Activated CD8-positive, alpha-beta memory T cell treated with anti-CD3 and anti-CD28 coated beads, Interleukin-2, amount 10 ng/mL, durations not matched to agents 7 days and 5 days (primary cell): ENCODE measurements around the gene SLC9B2. TPM values are rescaled to one million over a fixed set of nuclear protein-coding genes. Genes with fewer than 3 reads are reported as not detected.

Experiments
- ATAC-seq: fragments of 150-1000 bp; cut with Tn5 transposase; one replicate; pipeline ENCODE4 v1.10.0; 2021; ENCODE audit warnings: moderate library complexity
- CTCF ChIA-PET: fragments of 350-600 bp; sonication (Branson Sonifier 250); formaldehyde crosslinking; loops from one replicate; lab custom pipeline; 2021; ENCODE audit warnings: antibody characterized with exemption; lab: Charles Lee
- DNase-seq: peaks from one replicate; pipeline ENCODE4 v3.0.0-alpha.2; 2020
- H3K27ac Mint-ChIP-seq: one replicate; pipeline ENCODE4 v1.8.0; 2021; ENCODE audit warnings: mild to moderate bottlenecking, mixed read lengths
- H3K27me3 Mint-ChIP-seq: one replicate; pipeline ENCODE4 v1.8.0; 2021; ENCODE audit warnings: mixed read lengths
- H3K36me3 Mint-ChIP-seq: one replicate; pipeline ENCODE4 v1.8.0; 2021; ENCODE audit warnings: mild to moderate bottlenecking, mixed read lengths
- H3K4me1 Mint-ChIP-seq: one replicate; pipeline ENCODE4 v1.8.0; 2021; ENCODE audit warnings: mixed read lengths
- H3K4me3 Mint-ChIP-seq: one replicate; pipeline ENCODE4 v1.8.0; 2021; ENCODE audit warnings: mild to moderate bottlenecking, moderate library complexity, mixed read lengths
- H3K9me3 Mint-ChIP-seq: one replicate; pipeline ENCODE4 v1.8.0; 2022; ENCODE audit warnings: low read depth, mixed read lengths
- total RNA-seq, 2 experiments: library from RNA; stranded (reverse); gene quantifications; one replicate each; pipeline ENCODE4 v1.2.3, GENCODE V29; 2021

The SLC9B2 gene
- total RNA-seq, 2 experiments from 2014 or later = 24.2 to 27.4 TPM

GRCh38 chr4:103097112-103097511, 20.6 kb upstream of the SLC9B2 start:
- Mint-ChIP-seq H3K36me3 (peaks cover 2% of the 10 kb centered on the region), H3K27ac (no peak overlapping the region), H3K4me3 (no peak overlapping the region), H3K4me1 (peaks cover 35% of the 10 kb centered on the region), H3K27me3 (no peaks in the 10 kb centered on the region), H3K9me3 (no peaks in the 10 kb centered on the region)
- no peak for DNase-seq
- ATAC-seq = no peak
- CTCF ChIA-PET = no interaction called here

- no peak overlapping the region for H3K4me3 Mint-ChIP-seq
- H3K36me3 Mint-ChIP-seq = peaks cover 5% of the 10 kb centered on the region
- H3K27me3 Mint-ChIP-seq = no peaks in the 10 kb centered on the region
- no peak overlapping the region for H3K27ac Mint-ChIP-seq
- no peaks in the 10 kb centered on the region for H3K9me3 Mint-ChIP-seq
- peaks cover 44% of the 10 kb centered on the region for H3K4me1 Mint-ChIP-seq
- CTCF ChIA-PET = interaction anchor here (0.8 to 1.2 kb wide), 4 partner anchors 14 to 647 kb away, joined by 3 to 4 read pairs (median 4); no protein-coding TSS in a partner anchor
- no peak for ATAC-seq
- DNase-seq = no peak
Measured at GRCh38 chr4:103095080-103095479, 18.5 kb upstream of the SLC9B2 start.

GRCh38 chr4:103092245-103092644, 15.7 kb upstream of the SLC9B2 start:
- DNase-seq = no peak
- no peaks in the 10 kb centered on the region for H3K27me3 Mint-ChIP-seq
- ATAC-seq = peak; percentile 11
- H3K27ac Mint-ChIP-seq = peak overlapping the region; percentile 85
- peaks cover 33% of the 10 kb centered on the region for H3K4me1 Mint-ChIP-seq
- H3K9me3 Mint-ChIP-seq = no peaks in the 10 kb centered on the region
- H3K4me3 Mint-ChIP-seq = peak overlapping the region; percentile 74
- peaks cover 14% of the 10 kb centered on the region for H3K36me3 Mint-ChIP-seq
- CTCF ChIA-PET = interaction anchor here (0.7 to 6.0 kb wide), 23 partner anchors 8 to 661 kb away, joined by 3 to 76 read pairs (median 5); partner anchors contain the start of genes BDH2, SLC9B1, SLC9B2 and UBE2D3

DNA sequence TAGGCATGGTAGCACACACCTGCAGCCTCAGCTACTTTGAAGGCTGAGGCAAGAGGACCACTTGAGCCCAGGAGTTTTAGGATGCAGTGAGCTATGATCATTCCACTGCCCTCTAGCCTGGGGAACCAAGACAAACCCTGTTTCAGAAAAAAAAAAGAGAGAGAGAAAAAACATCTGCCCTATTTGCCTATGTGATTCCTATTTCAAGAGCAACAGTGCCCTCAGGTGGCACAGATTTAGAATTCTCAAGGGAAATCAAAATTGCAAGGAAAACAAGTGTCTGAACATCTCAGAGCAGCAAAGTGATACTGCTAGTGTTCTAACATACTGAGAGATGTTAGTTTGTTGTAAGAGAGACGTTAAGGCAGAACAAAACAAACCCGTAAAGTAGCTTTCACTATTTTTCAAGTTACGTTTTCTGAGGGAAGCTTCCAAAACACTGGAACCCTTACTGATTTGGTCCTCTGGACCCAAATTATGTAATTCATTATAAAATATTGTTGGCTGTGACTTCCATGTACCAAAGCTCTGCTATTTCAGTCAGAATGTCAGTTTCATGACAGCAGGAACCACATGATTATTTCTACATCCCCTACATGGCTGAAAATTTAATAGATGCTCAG, 15.2 kb upstream of the SLC9B2 start:
- peaks cover 33% of the 10 kb centered on the region for H3K4me1 Mint-ChIP-seq
- peaks cover 19% of the 10 kb centered on the region for H3K36me3 Mint-ChIP-seq
- H3K4me3 Mint-ChIP-seq = peak overlapping the region; percentile 74
- CTCF ChIA-PET = interaction anchor here (0.7 to 6.0 kb wide), 29 partner anchors 8 to 747 kb away, joined by 3 to 76 read pairs (median 4); partner anchors contain the start of genes BDH2, MANBA, SLC9B1 and SLC9B2
- no peaks in the 10 kb centered on the region for H3K9me3 Mint-ChIP-seq
- peak overlapping the region; percentile 85 for H3K27ac Mint-ChIP-seq
- ATAC-seq (peak; percentile 79), DNase-seq (peak; percentile 68)
- H3K27me3 Mint-ChIP-seq = no peaks in the 10 kb centered on the region

GRCh38 chr4:103089481-103089880, 12.9 kb upstream of the SLC9B2 start:
- DNase-seq (no peak), ATAC-seq (peak; percentile 27)
- no peaks in the 10 kb centered on the region for H3K27me3 Mint-ChIP-seq
- no peak overlapping the region for H3K27ac Mint-ChIP-seq
- CTCF ChIA-PET = interaction anchor here (1.1 to 6.0 kb wide), 7 partner anchors 11 to 477 kb away, joined by 3 to 76 read pairs (median 7); partner anchors contain the start of genes BDH2 and SLC9B2
- H3K4me1 Mint-ChIP-seq = peaks cover 33% of the 10 kb centered on the region
- H3K9me3 Mint-ChIP-seq = no peaks in the 10 kb centered on the region
- H3K4me3 Mint-ChIP-seq = no peak overlapping the region
- H3K36me3 Mint-ChIP-seq = peaks cover 26% of the 10 kb centered on the region

GRCh38 chr4:103086551-103086950, 10.0 kb upstream of the SLC9B2 start:
- Mint-ChIP-seq H3K36me3 (peaks cover 24% of the 10 kb centered on the region), H3K4me3 (no peak overlapping the region), H3K4me1 (peaks cover 15% of the 10 kb centered on the region), H3K9me3 (no peaks in the 10 kb centered on the region), H3K27me3 (no peaks in the 10 kb centered on the region), H3K27ac (no peak overlapping the region)
- DNase-seq (no peak), ATAC-seq (no peak)
- CTCF ChIA-PET = no interaction called here

- no peak for ATAC-seq
- CTCF ChIA-PET = no interaction called here
Measured at GRCh38 chr4:103085555-103086196, 9.1 kb upstream of the SLC9B2 start.

DNA sequence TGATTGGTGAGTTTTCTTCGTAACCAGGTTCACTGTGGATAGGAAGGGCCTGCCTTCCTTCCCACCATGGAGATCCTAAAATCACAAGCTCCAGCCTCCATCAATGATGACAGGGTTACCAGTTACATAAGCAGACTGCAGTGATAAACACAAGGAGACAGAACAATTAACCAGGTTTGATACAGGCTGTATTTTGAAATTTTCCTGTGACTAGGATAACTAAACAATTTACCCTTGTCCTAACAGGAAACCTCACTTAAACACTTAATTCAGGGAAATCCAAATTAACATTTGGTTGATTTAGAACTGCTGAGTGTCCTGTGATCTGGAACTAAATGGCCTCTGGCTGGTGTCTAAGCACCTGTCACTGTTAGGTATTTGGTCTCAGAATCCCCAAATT, 3.1 kb upstream of the SLC9B2 start:
- Mint-ChIP-seq H3K4me3 (no peak overlapping the region), H3K27ac (no peak overlapping the region), H3K4me1 (peaks cover 33% of the 10 kb centered on the region), H3K36me3 (peaks cover 7% of the 10 kb centered on the region), H3K9me3 (no peaks in the 10 kb centered on the region), H3K27me3 (no peaks in the 10 kb centered on the region)
- ATAC-seq (no peak), DNase-seq (no peak)
- CTCF ChIA-PET = interaction anchor here (0.8 to 10.0 kb wide), 5 partner anchors 11 to 649 kb away, joined by 3 to 76 read pairs (median 3); partner anchors contain the start of gene BDH2

More at GRCh38 chr4:103085555-103086196, 9.1 kb upstream of the SLC9B2 start:
- no peak for DNase-seq
- no peak overlapping the region for H3K4me3 Mint-ChIP-seq
- peaks cover 13% of the 10 kb centered on the region for H3K4me1 Mint-ChIP-seq
- no peaks in the 10 kb centered on the region for H3K9me3 Mint-ChIP-seq
- no peak overlapping the region for H3K27ac Mint-ChIP-seq
- H3K36me3 Mint-ChIP-seq = peaks cover 26% of the 10 kb centered on the region
- no peaks in the 10 kb centered on the region for H3K27me3 Mint-ChIP-seq

GRCh38 chr4:103075894-103076746, 441 bp downstream of the SLC9B2 start:
- H3K4me3 Mint-ChIP-seq = peak overlapping the region; percentile 95
- H3K27ac Mint-ChIP-seq = peak overlapping the region; percentile 99
- H3K4me1 Mint-ChIP-seq = peaks cover 48% of the 10 kb centered on the region
- H3K36me3 Mint-ChIP-seq = peaks cover 22% of the 10 kb centered on the region
- no peaks in the 10 kb centered on the region for H3K9me3 Mint-ChIP-seq
- peak; percentile 76 for DNase-seq
- ATAC-seq = peak; percentile 79
- CTCF ChIA-PET = interaction anchor here (1.0 to 10.0 kb wide), 4 partner anchors 14 to 645 kb away, joined by 3 to 76 read pairs (median 3); partner anchors contain the start of gene BDH2
- H3K27me3 Mint-ChIP-seq = no peaks in the 10 kb centered on the region

DNA sequence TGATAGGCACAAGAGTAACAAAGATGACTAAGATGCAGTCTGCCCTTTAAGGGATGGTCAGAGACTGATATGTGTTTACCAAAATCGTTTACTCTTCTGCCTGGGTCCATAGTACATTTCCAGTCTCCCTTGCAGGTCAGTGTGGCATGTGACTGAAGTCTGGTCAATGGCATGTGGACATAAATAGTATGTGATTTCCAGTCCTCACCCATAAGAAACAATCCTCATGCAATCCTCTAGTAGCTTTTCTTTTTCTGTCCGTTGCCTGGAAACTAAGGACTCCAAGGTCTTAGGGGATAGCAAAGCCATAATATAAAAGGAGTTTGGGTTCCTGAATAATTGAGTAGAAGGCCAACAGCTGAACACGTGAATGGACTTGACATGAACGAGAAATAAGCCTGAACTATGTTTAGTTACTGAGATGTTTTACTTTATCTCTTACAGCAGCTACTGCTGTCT, 1.1 kb downstream of the SLC9B2 start:
- CTCF ChIA-PET = interaction anchor here (1.4 to 10.0 kb wide), 2 partner anchors 15 to 29 kb away, joined by 3 to 76 read pairs; no protein-coding TSS in a partner anchor
- peak; percentile 1 for ATAC-seq
- Mint-ChIP-seq H3K27ac (peak overlapping the region; percentile 99), H3K36me3 (peaks cover 20% of the 10 kb centered on the region), H3K4me3 (peak overlapping the region; percentile 95), H3K27me3 (no peaks in the 10 kb centered on the region), H3K9me3 (no peaks in the 10 kb centered on the region), H3K4me1 (peaks cover 48% of the 10 kb centered on the region)
- no peak for DNase-seq

DNA sequence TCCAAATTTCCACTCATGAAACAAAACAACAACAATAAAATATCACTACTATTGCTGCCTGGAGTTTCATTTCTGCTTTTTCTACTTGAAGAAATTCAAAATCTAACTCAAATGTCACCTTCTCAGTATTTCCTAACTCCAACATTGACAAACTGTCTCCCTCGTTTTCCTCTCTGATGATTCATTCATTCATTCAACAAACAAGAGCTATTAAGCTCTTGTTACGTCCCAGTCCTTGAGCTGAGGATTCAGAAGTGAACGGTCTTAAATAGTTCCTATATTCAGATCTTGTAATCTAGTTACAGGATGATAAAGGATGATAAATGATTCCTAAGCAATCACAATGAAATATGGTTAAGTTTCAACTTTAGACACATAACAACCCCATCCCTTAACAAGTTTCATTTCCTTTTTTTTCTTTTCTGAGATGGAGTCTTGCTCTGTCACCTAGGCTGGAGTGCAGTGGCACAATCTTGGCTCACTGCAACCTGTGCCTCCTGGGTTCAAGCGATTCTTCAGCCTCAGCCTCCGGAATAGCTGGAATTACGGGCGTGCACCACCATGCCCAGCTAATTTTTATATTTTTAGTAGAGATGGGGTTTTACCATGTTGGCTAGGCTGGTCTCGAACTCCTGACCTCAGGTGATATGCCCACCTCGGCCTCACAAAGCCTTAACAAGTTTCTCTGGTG, 1.7 kb downstream of the SLC9B2 start:
- Mint-ChIP-seq H3K27ac (peak overlapping the region; percentile 99), H3K4me1 (peaks cover 48% of the 10 kb centered on the region), H3K27me3 (no peaks in the 10 kb centered on the region), H3K36me3 (peaks cover 20% of the 10 kb centered on the region), H3K9me3 (no peaks in the 10 kb centered on the region), H3K4me3 (peak overlapping the region; percentile 95)
- ATAC-seq = no peak
- CTCF ChIA-PET = interaction anchor here (1.4 to 10.0 kb wide), 2 partner anchors 15 to 28 kb away, joined by 3 to 76 read pairs; no protein-coding TSS in a partner anchor
- DNase-seq = no peak

DNA sequence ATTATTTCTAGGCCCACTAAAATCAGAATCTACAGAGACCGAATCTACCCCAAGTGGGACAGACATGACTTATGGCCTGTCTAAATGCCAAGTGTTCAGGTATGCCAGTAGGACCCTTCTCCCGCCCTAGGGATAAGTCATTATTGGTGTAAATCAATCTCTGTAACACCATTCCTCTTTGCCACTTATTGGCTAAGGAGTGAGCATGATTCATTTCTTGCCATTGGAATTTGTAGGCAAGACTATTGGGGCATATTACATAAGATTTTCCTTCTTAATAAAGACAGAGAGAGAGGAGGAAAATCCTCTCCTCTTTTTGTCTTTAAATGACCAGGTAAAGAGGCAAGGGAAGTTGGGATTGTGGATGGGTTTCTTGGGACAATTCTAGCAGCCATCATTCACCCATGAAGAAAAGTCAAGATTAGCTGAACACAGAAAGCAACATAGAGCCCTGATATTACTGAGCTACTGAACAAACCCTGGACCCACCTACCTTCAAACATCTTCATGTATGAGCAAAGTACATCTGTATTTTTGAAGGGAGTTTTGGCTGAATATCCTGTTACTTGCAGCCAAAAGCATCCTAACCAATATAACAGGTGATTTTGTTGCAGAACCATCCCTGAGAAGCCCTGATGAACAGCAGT, 2.6 kb downstream of the SLC9B2 start:
- ATAC-seq (no peak), DNase-seq (no peak)
- peak overlapping the region; percentile 95 for H3K4me3 Mint-ChIP-seq
- no peaks in the 10 kb centered on the region for H3K27me3 Mint-ChIP-seq
- CTCF ChIA-PET = interaction anchor here (10.0 kb wide), 1 partner anchor 16 kb away, joined by 76 read pairs; no protein-coding TSS in a partner anchor
- H3K9me3 Mint-ChIP-seq = no peaks in the 10 kb centered on the region
- H3K4me1 Mint-ChIP-seq = peaks cover 44% of the 10 kb centered on the region
- H3K36me3 Mint-ChIP-seq = peaks cover 20% of the 10 kb centered on the region
- no peak overlapping the region for H3K27ac Mint-ChIP-seq
